Naive thymus-derived CD8-positive, alpha-beta T cell (primary cell): ENCODE data around the gene ZNF654. TPM values are rescaled to one million over a fixed set of nuclear protein-coding genes. Genes with fewer than 3 reads are reported as not detected.
"Not testable (repeated sequence)": the region's sequence is repeated elsewhere in the genome, so short reads cannot be mapped to it uniquely, and the experiment has no call there.

ENCODE experiments used
- ATAC-seq, 2 donors: fragments of 150-1000 bp; cut with Tn5 transposase in 1 of 2; sonication (Bioruptor Pico), chemical (Tn5 transposase) in 1 of 2; 1 replicate in 1 of 2; 2 replicates in 1 of 2; pipeline ENCODE4 v1.10.0; 2021; ENCODE audit warnings: mild to moderate bottlenecking in 2 of 2, moderate library complexity in 2 of 2
- POLR2A ChIA-PET: fragments of 350-600 bp; sonication (Branson Sonifier 250); formaldehyde crosslinking; loops from one replicate; lab custom pipeline; 2021; ENCODE audit warnings: antibody characterized with exemption; lab: Charles Lee
- DNase-seq, 10 donors: peaks; one replicate each; pipeline versions ENCODE4 v3.0.0 to v3.0.0-alpha.2; 2020 to 2022
- H3K27ac Mint-ChIP-seq, 10 donors: one replicate each; pipeline ENCODE4 v1.8.0; 2020 to 2022; ENCODE audit warnings: mild to moderate bottlenecking in 10 of 10, mixed read lengths in 10 of 10, moderate library complexity in 4 of 10, inconsistent platforms in 1 of 10
- H3K27me3 Mint-ChIP-seq, 5 donors: one replicate each; pipeline ENCODE4 v1.8.0; 2021 to 2022; ENCODE audit warnings: mixed read lengths in 5 of 5
- H3K36me3 Mint-ChIP-seq, 3 donors: one replicate each; pipeline ENCODE4 v1.8.0; 2020 to 2022; ENCODE audit warnings: mixed read lengths in 3 of 3, mild to moderate bottlenecking in 2 of 3, inconsistent platforms in 1 of 3
- H3K4me1 Mint-ChIP-seq, 4 donors: one replicate each; pipeline ENCODE4 v1.8.0; 2021 to 2022; ENCODE audit warnings: mixed read lengths in 4 of 4
- H3K4me3 Mint-ChIP-seq, 10 donors: one replicate each; pipeline ENCODE4 v1.8.0; 2020 to 2022; ENCODE audit warnings: mild to moderate bottlenecking in 10 of 10, mixed read lengths in 10 of 10, moderate library complexity in 6 of 10, inconsistent platforms in 1 of 10
- H3K9me3 Mint-ChIP-seq, 9 donors: one replicate each; pipeline ENCODE4 v1.8.0; 2020 to 2022; ENCODE audit warnings: mixed read lengths in 9 of 9, mild to moderate bottlenecking in 3 of 9, inconsistent platforms in 1 of 9, moderate library complexity in 1 of 9
- polyA plus RNA-seq, 3 donors: library from polyadenylated mRNA; unstranded; fragments of 300-500 nt; fragmentation: Illumina TruSeq; gene quantifications; one replicate each; pipeline ENCODE4 v1.2.3, GENCODE V29; 2021
- total RNA-seq, 8 experiments: library from RNA in 2 of 8; stranded (reverse) in 2 of 8; gene quantifications; one replicate each; pipeline ENCODE4 v1.2.3 and lab custom pipeline; 2021 to 2026

Gene ZNF654
- total RNA-seq (10 to 100 TPM; 23.1 to 24.7 TPM), polyA plus RNA-seq (10 to 100 TPM; 11.1 to 13.9 (median 11.2) TPM), total RNA-seq (lab: John Stamatoyannopoulos, UW) (19.6 to 61.9 (median 28.2) reads per million in 6 experiments)

- Mint-ChIP-seq H3K36me3 (peaks cover 13 to 31% (median 28%) of the 10 kb centered on the region in 3 donors), H3K27me3 (no peaks in the 10 kb centered on the region), H3K4me3 (peak within 1 kb of the TSS; percentile 92 to 100 (median 98)), H3K27ac (peak within 1 kb of the TSS; percentile 94 to 99 (median 98)), H3K9me3 (no peaks in the 10 kb centered on the region), H3K4me1 (peaks cover 27 to 73% (median 58%) of the 10 kb centered on the region in 4 donors)
- ATAC-seq: peak; percentile 91 to 92
- peak; percentile 87 to 100 (median 99) for DNase-seq
- POLR2A ChIA-PET: interaction anchor here (0.6 to 2.3 kb wide), 13 partner anchors 8 to 832 kb away, joined by 3 to 68 read pairs (median 4); partner anchors contain the start of genes C3orf38 and CHMP2B
Measured at GRCh38 chr3:88058581-88059379, at the start of gene ZNF654, which contains the start of gene CGGBP1. Gene ZNF654, plus strand, starts transcription at chr3:88059255. Its CDS starts 65 bp downstream, at chr3:88059320. Gene CGGBP1, minus strand, starts transcription at chr3:88059005. Its CDS starts 3,029 bp downstream, at chr3:88055976.

GRCh38 chr3:88010810-88011209, 48.2 kb upstream of the ZNF654 start:
- H3K4me3 Mint-ChIP-seq: no peak overlapping the region
- H3K4me1 Mint-ChIP-seq: peaks cover 0 to 2% (median 0%) of the 10 kb centered on the region in 4 donors
- POLR2A ChIA-PET: no interaction called here
- no peak for ATAC-seq
- H3K27ac Mint-ChIP-seq: no peak overlapping the region
- no peaks in the 10 kb centered on the region for H3K36me3 Mint-ChIP-seq
- no peak for DNase-seq
- H3K9me3 Mint-ChIP-seq: no peaks in the 10 kb centered on the region
- peaks cover 0 to 7% (median 3%) of the 10 kb centered on the region in 5 donors for H3K27me3 Mint-ChIP-seq

- POLR2A ChIA-PET: no interaction called here
- Mint-ChIP-seq H3K4me3 (no peak overlapping the region), H3K27ac (no peak overlapping the region), H3K9me3 (no peaks in the 10 kb centered on the region), H3K27me3 (peaks cover 0 to 5% (median 0%) of the 10 kb centered on the region in 5 donors), H3K4me1 (peaks cover 2 to 8% (median 4%) of the 10 kb centered on the region in 4 donors), H3K36me3 (no peaks in the 10 kb centered on the region)
- ATAC-seq (no peak), DNase-seq (no peak)
Measured at GRCh38 chr3:88013592-88013991, 45.5 kb upstream of the ZNF654 start.

- H3K36me3 Mint-ChIP-seq, ATAC-seq, H3K4me3 Mint-ChIP-seq, H3K9me3 Mint-ChIP-seq, H3K27me3 Mint-ChIP-seq, DNase-seq, H3K27ac Mint-ChIP-seq, POLR2A ChIA-PET: not testable (repeated sequence)
- H3K4me1 Mint-ChIP-seq: peaks cover 2 to 10% (median 6%) of the 10 kb centered on the region in 4 donors
Measured at GRCh38 chr3:88015656-88016055, 43.4 kb upstream of the ZNF654 start.

GRCh38 chr3:88019024-88019423, 40.0 kb upstream of the ZNF654 start:
- Mint-ChIP-seq H3K9me3 (no peaks in the 10 kb centered on the region), H3K4me3 (no peak overlapping the region), H3K4me1 (peaks cover 2 to 10% (median 6%) of the 10 kb centered on the region in 4 donors), H3K27me3 (peaks cover 0 to 3% (median 0%) of the 10 kb centered on the region in 5 donors), H3K27ac (no peak overlapping the region), H3K36me3 (no peaks in the 10 kb centered on the region)
- POLR2A ChIA-PET: no interaction called here
- peak in 1 of 2 donors; percentile 39 for ATAC-seq
- no peak for DNase-seq

GRCh38 chr3:88025001-88025552, 34.0 kb upstream of the ZNF654 start:
- no peak overlapping the region for H3K4me3 Mint-ChIP-seq
- H3K9me3 Mint-ChIP-seq: no peaks in the 10 kb centered on the region
- no peak for DNase-seq
- no peak for ATAC-seq
- H3K27me3 Mint-ChIP-seq: no peaks in the 10 kb centered on the region
- POLR2A ChIA-PET: no interaction called here
- H3K27ac Mint-ChIP-seq: no peak overlapping the region
- H3K4me1 Mint-ChIP-seq: peaks cover 0 to 8% (median 4%) of the 10 kb centered on the region in 4 donors
- H3K36me3 Mint-ChIP-seq: no peaks in the 10 kb centered on the region

GRCh38 chr3:88028876-88029275, 30.2 kb upstream of the ZNF654 start:
- H3K4me1 Mint-ChIP-seq: peaks cover 5 to 32% (median 29%) of the 10 kb centered on the region in 4 donors
- peak overlapping the region in 1 of 10 donors; percentile 55 for H3K27ac Mint-ChIP-seq
- ATAC-seq: no peak
- H3K27me3 Mint-ChIP-seq: no peaks in the 10 kb centered on the region
- H3K9me3 Mint-ChIP-seq: no peaks in the 10 kb centered on the region
- POLR2A ChIA-PET: interaction anchor here (1.8 kb wide), 1 partner anchor 31 kb away, joined by 4 read pairs; the partner anchor contains the start of gene ZNF654
- no peaks in the 10 kb centered on the region for H3K36me3 Mint-ChIP-seq
- H3K4me3 Mint-ChIP-seq: no peak overlapping the region
- DNase-seq: no peak

GRCh38 chr3:88030210-88030609, 28.8 kb upstream of the ZNF654 start:
- H3K4me3 Mint-ChIP-seq: peak overlapping the region; percentile 9 to 70 (median 57)
- H3K4me1 Mint-ChIP-seq: peaks cover 5 to 34% (median 31%) of the 10 kb centered on the region in 4 donors
- POLR2A ChIA-PET: interaction anchor here (1.8 to 2.7 kb wide), 2 partner anchors 29 kb away, joined by 4 to 27 read pairs; partner anchors contain the start of genes CGGBP1 and ZNF654
- H3K36me3 Mint-ChIP-seq: no peaks in the 10 kb centered on the region
- H3K27ac Mint-ChIP-seq: peak overlapping the region in 7 of 10 donors; percentile 9 to 71 (median 55)
- H3K27me3 Mint-ChIP-seq: no peaks in the 10 kb centered on the region
- no peaks in the 10 kb centered on the region for H3K9me3 Mint-ChIP-seq
- no peak for ATAC-seq
- no peak for DNase-seq

- no peaks in the 10 kb centered on the region for H3K9me3 Mint-ChIP-seq
- DNase-seq (peak in 5 of 10 donors; percentile 2 to 55 (median 41)), ATAC-seq (peak; percentile 82 to 92)
- H3K4me1 Mint-ChIP-seq: peaks cover 5 to 34% (median 31%) of the 10 kb centered on the region in 4 donors
- H3K27me3 Mint-ChIP-seq: no peaks in the 10 kb centered on the region
- no peaks in the 10 kb centered on the region for H3K36me3 Mint-ChIP-seq
- peak overlapping the region; percentile 71 to 94 (median 86) for H3K4me3 Mint-ChIP-seq
- POLR2A ChIA-PET: interaction anchor here (2.4 to 2.7 kb wide), 2 partner anchors 27 to 118 kb away, joined by 15 to 27 read pairs; partner anchors contain the start of genes C3orf38, CGGBP1 and ZNF654
- H3K27ac Mint-ChIP-seq: peak overlapping the region; percentile 87 to 95 (median 91)
Measured at GRCh38 chr3:88031642-88032077, 27.4 kb upstream of the ZNF654 start.

GRCh38 chr3:88032245-88032644, 26.8 kb upstream of the ZNF654 start:
- H3K9me3 Mint-ChIP-seq: no peaks in the 10 kb centered on the region
- POLR2A ChIA-PET: interaction anchor here (2.4 to 2.7 kb wide), 2 partner anchors 27 to 118 kb away, joined by 15 to 27 read pairs; partner anchors contain the start of genes C3orf38, CGGBP1 and ZNF654
- H3K27ac Mint-ChIP-seq: peak overlapping the region; percentile 87 to 95 (median 91)
- DNase-seq (no peak), ATAC-seq (peak in 1 of 2 donors; percentile 13)
- peaks cover 5 to 34% (median 31%) of the 10 kb centered on the region in 4 donors for H3K4me1 Mint-ChIP-seq
- peak overlapping the region; percentile 71 to 94 (median 86) for H3K4me3 Mint-ChIP-seq
- no peaks in the 10 kb centered on the region for H3K27me3 Mint-ChIP-seq
- no peaks in the 10 kb centered on the region for H3K36me3 Mint-ChIP-seq

GRCh38 chr3:88033079-88033478, 26.0 kb upstream of the ZNF654 start:
- no peaks in the 10 kb centered on the region for H3K36me3 Mint-ChIP-seq
- no peak for DNase-seq
- no peak for ATAC-seq
- peaks cover 5 to 34% (median 31%) of the 10 kb centered on the region in 4 donors for H3K4me1 Mint-ChIP-seq
- H3K27ac Mint-ChIP-seq: peak overlapping the region in 8 of 10 donors; percentile 3 to 90 (median 74)
- H3K4me3 Mint-ChIP-seq: peak overlapping the region in 5 of 10 donors; percentile 34 to 78 (median 48)
- H3K27me3 Mint-ChIP-seq: no peaks in the 10 kb centered on the region
- no peaks in the 10 kb centered on the region for H3K9me3 Mint-ChIP-seq
- POLR2A ChIA-PET: interaction anchor here (2.4 to 2.7 kb wide), 2 partner anchors 26 to 117 kb away, joined by 15 to 27 read pairs; partner anchors contain the start of genes C3orf38, CGGBP1 and ZNF654

- H3K27ac Mint-ChIP-seq: peak overlapping the region in 4 of 10 donors; percentile 15 to 90 (median 34)
- ATAC-seq (no peak), DNase-seq (no peak)
- no peaks in the 10 kb centered on the region for H3K9me3 Mint-ChIP-seq
- H3K27me3 Mint-ChIP-seq: no peaks in the 10 kb centered on the region
- no peaks in the 10 kb centered on the region for H3K36me3 Mint-ChIP-seq
- POLR2A ChIA-PET: interaction anchor here (1.2 kb wide), 1 partner anchor 25 kb away, joined by 4 read pairs; the partner anchor contains the start of gene CGGBP1
- H3K4me3 Mint-ChIP-seq: peak overlapping the region in 3 of 10 donors; percentile 3 to 28 (median 4)
- peaks cover 5 to 34% (median 31%) of the 10 kb centered on the region in 4 donors for H3K4me1 Mint-ChIP-seq
Measured at GRCh38 chr3:88033808-88034207, 25.2 kb upstream of the ZNF654 start.
